Activated naive CD4-positive, alpha-beta T cell (primary cell): Measurements from ENCODE around the gene SLC43A3.

ENCODE experiments used
- DNase-seq, 4 experiments: peaks; one replicate each; lab custom pipeline; 2025; lab: John Stamatoyannopoulos, UW

The SLC43A3 gene

GRCh38 chr11:57426929-57427726, at the start of gene SLC43A3:
SLC43A3 (minus strand) TSS chr11:57427121; CDS start chr11:57426172, 949 bp downstream.
- DNase-seq = peak; percentile 18 to 57 (median 40)

GRCh38 chr11:57476047-57476756, 49.3 kb upstream of the SLC43A3 start:
- DNase-seq = peak in 1 of 4 experiments; percentile 18

GRCh38 chr11:57475671-57476046, 48.7 kb upstream of the SLC43A3 start:
- no peak for DNase-seq

GRCh38 chr11:57475191-57475590, 48.3 kb upstream of the SLC43A3 start:
- no peak for DNase-seq

- no peak for DNase-seq
Observed at GRCh38 chr11:57474803-57475115, 47.8 kb upstream of the SLC43A3 start.

DNA sequence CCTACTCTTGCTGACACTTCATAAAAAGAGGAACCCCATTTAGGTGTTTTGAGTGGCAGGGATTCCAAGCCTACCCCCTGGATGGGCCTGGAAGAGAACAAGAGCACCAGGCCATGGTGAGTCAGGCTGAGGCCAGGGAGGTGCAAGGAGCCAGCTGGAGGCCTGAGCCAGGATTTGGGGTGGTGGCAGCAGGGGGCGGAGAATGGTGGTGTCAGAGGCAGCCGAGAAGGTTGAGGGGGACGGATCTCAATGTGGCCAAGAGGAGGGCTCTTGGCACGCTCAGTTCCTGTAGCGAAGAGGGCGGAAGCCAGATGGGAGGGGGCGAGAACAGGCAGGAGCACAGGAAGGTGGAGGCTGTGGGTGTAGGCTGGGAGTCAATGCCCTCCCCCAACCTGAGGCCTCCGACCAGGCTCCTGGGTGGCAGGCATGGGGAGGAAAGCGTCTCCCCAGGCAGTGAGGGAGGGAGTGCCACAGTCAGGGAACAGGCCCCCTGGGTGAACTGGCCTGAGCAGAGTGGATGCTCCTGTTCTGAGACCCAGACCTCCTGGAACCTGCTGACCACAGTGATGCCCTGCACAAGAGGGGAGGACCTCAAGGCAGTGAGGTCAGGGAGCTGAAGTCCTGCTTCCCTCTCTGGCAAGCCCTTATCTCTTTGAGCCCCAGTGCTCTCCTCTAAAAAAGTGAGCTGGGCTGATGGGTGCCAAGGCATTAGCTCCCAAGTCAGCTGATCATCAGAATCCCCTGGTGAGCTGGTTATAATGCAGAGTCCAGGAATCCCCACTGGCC, 47.3 kb upstream of the SLC43A3 start:
- peak in 2 of 4 experiments; percentile 20 to 28 for DNase-seq

DNA sequence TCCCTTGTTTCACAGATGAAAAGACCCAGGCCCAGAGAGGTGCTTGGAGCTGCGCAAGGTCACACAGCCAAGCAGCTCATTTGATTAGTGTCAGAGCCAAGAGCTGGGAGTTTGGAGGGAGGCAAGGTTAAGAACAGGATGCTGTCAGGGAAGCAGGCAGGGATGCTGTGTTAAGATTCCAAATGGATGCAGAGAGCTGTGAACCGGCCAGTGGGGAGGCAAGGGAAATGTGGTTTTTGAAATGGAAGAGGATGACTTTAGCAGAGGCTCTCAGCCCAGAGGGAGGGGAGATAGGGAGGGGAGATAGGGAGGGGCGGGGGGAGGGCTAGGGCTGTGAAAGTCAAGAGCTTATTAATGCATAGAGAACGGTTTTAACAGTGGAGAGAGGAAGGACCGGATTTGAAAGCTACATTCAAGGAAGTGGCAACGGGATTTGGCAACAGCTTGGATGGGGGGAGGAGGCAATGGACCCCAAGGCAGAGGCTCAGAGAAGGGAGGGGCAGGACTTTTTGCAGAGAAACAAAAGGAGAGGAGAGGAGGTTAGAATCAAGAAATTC, 46.4 kb upstream of the SLC43A3 start:
- no peak for DNase-seq

- no peak for DNase-seq
Observed at GRCh38 chr11:57471496-57471895, 44.6 kb upstream of the SLC43A3 start.

- DNase-seq = no peak
Observed at GRCh38 chr11:57469268-57469667, 42.3 kb upstream of the SLC43A3 start.

GRCh38 chr11:57468276-57468675, 41.4 kb upstream of the SLC43A3 start:
- no peak for DNase-seq

DNA sequence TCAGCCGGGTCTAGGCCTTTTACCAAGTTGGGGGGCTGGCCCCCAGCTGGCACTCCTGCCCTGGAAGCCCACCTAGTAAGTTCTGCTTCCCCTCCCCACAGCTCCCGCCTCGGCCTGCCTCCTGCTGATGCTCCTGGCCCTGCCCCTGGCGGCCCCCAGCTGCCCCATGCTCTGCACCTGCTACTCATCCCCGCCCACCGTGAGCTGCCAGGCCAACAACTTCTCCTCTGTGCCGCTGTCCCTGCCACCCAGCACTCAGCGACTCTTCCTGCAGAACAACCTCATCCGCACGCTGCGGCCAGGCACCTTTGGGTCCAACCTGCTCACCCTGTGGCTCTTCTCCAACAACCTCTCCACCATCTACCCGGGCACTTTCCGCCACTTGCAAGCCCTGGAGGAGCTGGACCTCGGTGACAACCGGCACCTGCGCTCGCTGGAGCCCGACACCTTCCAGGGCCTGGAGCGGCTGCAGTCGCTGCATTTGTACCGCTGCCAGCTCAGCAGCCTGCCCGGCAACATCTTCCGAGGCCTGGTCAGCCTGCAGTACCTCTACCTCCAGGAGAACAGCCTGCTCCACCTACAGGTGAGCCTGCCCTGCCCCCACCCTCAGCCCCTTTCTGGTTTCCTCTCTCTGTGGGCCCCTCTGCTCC, 40.7 kb upstream of the SLC43A3 start:
- DNase-seq = no peak

DNA sequence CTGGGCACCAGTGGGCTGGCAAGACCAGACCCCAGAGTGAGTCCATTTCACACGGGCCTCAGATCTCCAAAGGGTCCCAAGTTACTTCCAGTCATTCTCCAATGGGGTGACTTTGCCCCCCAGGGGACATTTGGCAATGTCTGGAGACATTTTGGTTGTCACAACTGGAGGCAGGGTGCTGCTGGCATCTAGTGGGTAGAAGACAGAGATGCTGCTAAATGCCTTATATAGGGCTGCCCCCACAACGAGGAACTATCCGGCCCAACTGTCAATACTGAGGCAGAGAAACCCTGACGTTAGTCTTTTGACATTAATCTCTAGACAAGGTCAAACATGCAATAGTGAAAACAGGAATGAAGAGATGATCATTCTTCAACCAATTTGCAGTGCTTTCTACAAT, 39.8 kb upstream of the SLC43A3 start:
- DNase-seq = no peak

- DNase-seq = no peak
Observed at GRCh38 chr11:57464539-57465181, 37.7 kb upstream of the SLC43A3 start.

DNA sequence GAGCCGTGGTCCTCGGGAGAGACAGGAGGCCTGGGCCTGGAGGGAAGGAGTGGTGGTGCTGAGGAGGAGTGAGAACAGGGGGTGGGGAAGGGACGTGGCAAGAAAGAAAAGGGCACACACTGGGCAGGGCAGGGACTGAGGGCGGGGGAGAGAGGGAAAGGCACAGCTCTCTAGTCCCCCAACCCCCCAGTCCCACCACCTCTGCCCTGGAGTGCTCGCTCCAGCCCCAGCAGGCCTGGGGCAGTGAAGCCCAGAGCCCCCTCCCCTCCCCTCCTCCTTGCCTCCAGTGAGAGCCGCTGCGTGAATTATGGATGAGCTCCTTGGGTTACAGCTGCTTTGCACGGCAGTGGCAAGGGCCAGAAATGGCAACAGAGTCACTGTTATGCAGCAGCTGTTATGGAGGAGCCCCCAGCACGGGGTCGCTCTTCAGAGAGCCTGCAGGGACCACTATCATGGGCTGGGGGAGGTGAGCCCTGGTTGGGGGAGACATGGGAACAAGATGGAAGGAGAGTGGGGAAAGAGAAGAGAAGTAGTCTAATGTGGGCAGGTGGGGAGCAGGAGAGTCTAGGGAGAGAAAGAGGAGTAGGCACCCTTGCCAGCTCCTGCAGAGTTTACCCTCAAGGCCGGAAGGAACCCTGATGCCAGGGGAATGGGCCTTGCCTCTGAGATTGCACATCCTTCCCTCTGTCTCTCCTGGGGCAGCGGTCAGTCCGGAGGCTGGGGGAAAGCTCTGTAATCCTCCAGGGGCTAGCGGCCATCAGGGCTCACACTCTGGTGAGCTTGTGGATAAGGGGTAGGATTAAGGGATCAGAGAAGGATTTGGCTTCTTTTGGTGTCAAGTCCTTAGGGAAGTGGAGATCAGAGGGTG, 37.0 kb upstream of the SLC43A3 start:
- DNase-seq = no peak

DNA sequence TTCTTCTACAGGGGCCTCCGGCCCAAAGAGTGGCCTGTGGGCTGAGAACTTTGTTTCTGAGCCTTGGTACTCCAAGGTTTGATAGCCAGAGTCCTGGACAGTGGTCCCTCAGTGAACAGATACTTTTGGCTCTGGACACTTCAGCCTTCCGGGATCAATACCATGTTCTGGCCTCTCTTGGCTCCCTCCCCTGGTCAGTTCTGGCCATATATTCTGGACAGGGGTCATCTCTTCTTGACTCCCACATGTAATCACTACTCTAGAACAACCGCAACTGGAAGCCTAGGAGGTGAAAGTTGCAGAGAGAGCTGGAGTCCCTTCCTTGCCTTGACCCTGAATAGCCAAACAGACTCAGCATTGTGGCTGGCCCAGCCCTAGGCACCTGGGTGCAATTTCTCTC, 35.7 kb upstream of the SLC43A3 start:
- DNase-seq = no peak

- no peak for DNase-seq
Observed at GRCh38 chr11:57461841-57462489, 35.0 kb upstream of the SLC43A3 start.

- DNase-seq = no peak
Observed at GRCh38 chr11:57460758-57461749, 34.1 kb upstream of the SLC43A3 start.

DNA sequence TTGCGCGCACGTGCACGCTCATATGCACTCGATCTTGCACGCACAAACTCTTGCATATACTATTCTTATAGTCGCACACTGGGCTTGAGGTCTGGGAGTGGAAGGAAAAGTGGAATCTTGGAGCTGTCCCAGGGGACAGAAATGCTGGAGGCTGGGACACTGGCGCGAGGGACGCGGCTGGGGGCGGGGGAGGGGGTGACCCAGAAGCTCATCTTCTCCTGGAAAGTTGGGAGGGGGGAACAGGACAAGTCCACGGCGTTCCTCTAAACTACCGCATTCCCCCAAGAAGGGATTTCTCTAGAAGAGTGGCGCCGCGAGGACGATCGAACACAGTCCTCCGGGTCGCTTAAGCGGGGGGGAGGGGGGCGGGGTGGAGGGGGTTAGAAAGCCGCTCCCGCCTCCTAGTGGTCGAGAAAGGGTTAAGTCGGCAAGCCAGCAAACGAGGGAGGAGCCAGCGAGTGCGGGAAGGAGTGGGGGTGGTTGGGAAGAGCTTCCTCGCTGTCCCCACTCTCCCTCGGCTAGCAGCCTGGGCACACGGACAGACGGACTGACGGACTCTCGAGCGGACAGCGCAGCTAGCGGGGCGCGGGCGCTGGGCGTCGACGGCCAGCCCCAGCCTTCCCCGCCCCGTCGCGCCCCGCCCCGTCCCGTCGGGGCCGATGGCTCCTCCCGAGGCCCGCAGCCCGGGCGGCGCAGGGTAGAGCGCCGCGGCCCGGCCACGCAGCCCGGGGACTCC, 33.3 kb upstream of the SLC43A3 start, which contains the start of gene RTN4RL2:
Gene RTN4RL2, plus strand, starts transcription at position 507 of the 736 bp plus-strand sequence. CDS start 338 bp downstream, outside the sequence.
- peak in 1 of 4 experiments; percentile 13 for DNase-seq
